GM12801 (cell line): ENCODE measurements around the gene RNF220.

Source experiments
- TF ChIP-seq, protein P1 (sequence below): IDR thresholded peaks from one replicate; pipeline ENCODE4 v1.5.1; 2011; ENCODE audit warnings: control low read depth; ENCODE audit not compliant: insufficient read length; ENCODE audit errors: extremely low read depth

The RNF220 gene

GRCh38 chr1:44646261-44647110, 241.4 kb downstream of the RNF220 start:
- TF ChIP-seq, protein P1, sequence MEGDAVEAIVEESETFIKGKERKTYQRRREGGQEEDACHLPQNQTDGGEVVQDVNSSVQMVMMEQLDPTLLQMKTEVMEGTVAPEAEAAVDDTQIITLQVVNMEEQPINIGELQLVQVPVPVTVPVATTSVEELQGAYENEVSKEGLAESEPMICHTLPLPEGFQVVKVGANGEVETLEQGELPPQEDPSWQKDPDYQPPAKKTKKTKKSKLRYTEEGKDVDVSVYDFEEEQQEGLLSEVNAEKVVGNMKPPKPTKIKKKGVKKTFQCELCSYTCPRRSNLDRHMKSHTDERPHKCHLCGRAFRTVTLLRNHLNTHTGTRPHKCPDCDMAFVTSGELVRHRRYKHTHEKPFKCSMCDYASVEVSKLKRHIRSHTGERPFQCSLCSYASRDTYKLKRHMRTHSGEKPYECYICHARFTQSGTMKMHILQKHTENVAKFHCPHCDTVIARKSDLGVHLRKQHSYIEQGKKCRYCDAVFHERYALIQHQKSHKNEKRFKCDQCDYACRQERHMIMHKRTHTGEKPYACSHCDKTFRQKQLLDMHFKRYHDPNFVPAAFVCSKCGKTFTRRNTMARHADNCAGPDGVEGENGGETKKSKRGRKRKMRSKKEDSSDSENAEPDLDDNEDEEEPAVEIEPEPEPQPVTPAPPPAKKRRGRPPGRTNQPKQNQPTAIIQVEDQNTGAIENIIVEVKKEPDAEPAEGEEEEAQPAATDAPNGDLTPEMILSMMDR = no peak

DNA sequence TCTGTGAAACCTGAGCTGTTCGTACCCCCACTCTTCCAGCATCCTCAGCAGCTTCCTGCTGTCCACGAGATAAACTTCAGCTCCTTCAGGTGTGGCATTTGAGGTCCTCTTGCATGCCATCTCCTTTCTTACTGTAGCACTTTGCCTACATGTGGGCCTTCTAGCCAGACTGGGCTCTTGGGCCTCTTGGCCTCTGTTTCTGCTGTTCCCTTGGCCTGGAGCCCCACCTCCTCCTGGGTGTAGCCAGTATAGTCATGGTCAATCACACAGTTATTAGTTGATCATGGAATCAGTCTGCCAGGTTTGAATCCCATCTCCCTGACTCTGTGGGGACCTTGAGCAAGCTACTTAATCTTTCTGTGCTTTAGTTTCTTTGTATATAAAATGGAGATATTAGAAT, 242.8 kb downstream of the RNF220 start:
- TF ChIP-seq, protein P1 = no peak

GRCh38 chr1:44648529-44649250, 243.6 kb downstream of the RNF220 start:
- TF ChIP-seq, protein P1 = no peak

DNA sequence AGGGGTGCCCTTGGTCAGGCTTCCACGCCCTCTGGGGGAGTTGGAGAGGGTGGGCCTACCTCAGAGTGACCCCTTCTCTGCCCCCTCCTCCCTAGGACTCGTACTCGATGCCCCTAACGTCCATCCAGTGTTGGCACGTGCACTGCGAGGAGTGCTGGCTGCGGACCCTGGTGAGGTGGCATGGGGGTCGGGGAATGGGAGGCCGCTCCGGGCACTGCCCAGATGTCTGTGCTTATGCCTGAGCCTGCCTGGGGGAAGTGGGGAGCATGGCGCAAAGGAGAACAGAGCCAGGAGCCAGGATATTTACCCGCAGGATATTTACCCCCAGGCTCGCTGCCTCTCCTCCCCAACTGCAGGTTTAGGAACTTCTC, 244.7 kb downstream of the RNF220 start:
- TF ChIP-seq, protein P1 = no peak

DNA sequence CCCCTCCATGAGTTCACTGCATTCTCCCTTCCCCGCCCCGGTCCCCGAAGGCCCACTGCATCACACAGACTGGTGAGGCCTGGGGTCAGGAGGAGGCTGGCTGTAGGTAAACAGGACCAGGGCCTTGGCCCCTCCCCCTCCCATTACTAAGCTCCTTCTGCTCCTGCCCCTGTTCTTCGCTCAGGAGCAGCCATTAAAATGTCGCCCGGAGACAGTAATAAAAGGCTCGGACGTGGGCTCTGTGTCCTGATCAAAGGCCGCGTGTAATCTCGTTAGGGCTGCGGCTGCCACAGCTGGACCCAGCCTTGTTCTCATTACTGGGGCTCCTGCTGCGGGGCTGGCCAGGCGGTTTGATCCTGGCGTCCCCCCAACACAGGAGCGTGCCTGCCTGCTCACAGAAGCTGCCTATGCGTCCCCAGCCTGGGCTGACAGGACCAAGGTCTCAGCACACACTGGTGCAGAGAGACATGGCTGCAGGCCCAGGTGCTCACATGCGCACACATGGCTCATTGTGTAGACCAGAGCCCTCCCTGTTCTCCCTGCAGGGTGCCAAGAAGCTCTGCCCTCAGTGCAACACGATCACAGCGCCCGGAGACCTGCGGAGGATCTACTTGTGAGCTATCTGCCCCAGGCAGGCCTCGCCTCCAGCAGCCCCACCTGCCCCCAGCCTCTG, 245.2 kb downstream of the RNF220 start:
- TF ChIP-seq, protein P1 = no peak

- TF ChIP-seq, protein P1 = no peak
These were observed 246.0 kb downstream of the RNF220 start for GRCh38 chr1:44651069-44651468.

- TF ChIP-seq, protein P1 = peak; percentile 94
These were observed 247.5 kb downstream of the RNF220 start for GRCh38 chr1:44652445-44653106.
